IMR-90 (cell line): ENCODE measurements around the gene LBHD2. TPM values are rescaled to one million over a fixed set of nuclear protein-coding genes. Genes with fewer than 3 reads are reported as not detected.

Experiments
- ATAC-seq: fragments of 200-7000 bp; cut with Tn5 transposase; 2 replicates; pipeline ENCODE4 v1.9.1; 2020; ENCODE audit warnings: low read depth, mild to moderate bottlenecking, moderate library complexity
- BruUV-seq: library from RNA; stranded (reverse); fragments of 400-500 nt; replicated peaks from 2 replicates; lab custom pipeline; 2021; lab: Mats Ljungman, UMichigan
- CTCF ChIA-PET: fragments of 300-600 bp; formaldehyde crosslinking; extraction: SDS; loops from one replicate; lab custom pipeline; 2021; ENCODE audit warnings: antibody characterized with exemption; lab: Yijun Ruan, JAX
- POLR2A ChIA-PET: fragments of 300-600 bp; sonication (Branson Sonifier 250); formaldehyde crosslinking; loops from one replicate; lab custom pipeline; 2022; ENCODE audit warnings: antibody characterized with exemption; ENCODE audit not compliant: unreplicated experiment; lab: Charles Lee
- DNase-seq: peaks from one replicate; pipeline ENCODE4 v3.0.0; 2013
- H2AFZ ChIP-seq: replicated peaks from 2 replicates; pipeline ENCODE3; 2013; ENCODE audit warnings: low read length, mild to moderate bottlenecking; ENCODE audit not compliant: poor library complexity
- H2AK5ac ChIP-seq: 2 replicates; pipeline ENCODE4 v1.6.1; 2013; ENCODE audit warnings: low read depth, low read length, inconsistent platforms
- H2AK9ac ChIP-seq: replicated peaks from 2 replicates; pipeline ENCODE3; 2013; ENCODE audit warnings: mild to moderate bottlenecking, low read depth, low read length, moderate library complexity; ENCODE audit not compliant: poor library complexity
- H2BK120ac ChIP-seq: 2 replicates; pipeline ENCODE4 v1.6.1; 2013; ENCODE audit warnings: low read depth, low read length, inconsistent platforms
- H2BK15ac ChIP-seq: 3 replicates; pipeline ENCODE4 v1.6.1; 2013; ENCODE audit warnings: low read depth, low read length, inconsistent platforms
- H2BK20ac ChIP-seq: 2 replicates; pipeline ENCODE4 v1.6.1; 2013; ENCODE audit warnings: low read depth, mild to moderate bottlenecking, inconsistent platforms, low read length, moderate library complexity
- H2BK5ac ChIP-seq: 2 replicates; pipeline ENCODE4 v1.6.1; 2013; ENCODE audit warnings: mild to moderate bottlenecking, low read depth, low read length, inconsistent platforms; ENCODE audit not compliant: poor library complexity, severe bottlenecking
- H3K14ac ChIP-seq: replicated peaks from 2 replicates; pipeline ENCODE4 v1.6.1; 2013; ENCODE audit warnings: low read depth, low read length, inconsistent platforms
- H3K18ac ChIP-seq: 2 replicates; pipeline ENCODE4 v1.6.1; 2013; ENCODE audit warnings: low read depth, low read length, control low read depth
- H3K23ac ChIP-seq: 2 replicates; pipeline ENCODE4 v1.6.1; 2013; ENCODE audit warnings: low read depth, low read length, inconsistent platforms
- H3K27ac ChIP-seq: 2 replicates; pipeline ENCODE4 v1.5.1; 2013; ENCODE audit warnings: mild to moderate bottlenecking, control low read depth, low read length; ENCODE audit not compliant: insufficient read depth
- H3K27me3 ChIP-seq: 2 replicates; pipeline ENCODE4 v1.6.1; 2013; ENCODE audit warnings: low read length; ENCODE audit not compliant: control insufficient read depth, insufficient read depth
- H3K36me3 ChIP-seq: 2 replicates; pipeline ENCODE4 v1.6.1; 2013; ENCODE audit warnings: low read length, mixed read lengths; ENCODE audit not compliant: control insufficient read depth, insufficient read depth
- H3K4ac ChIP-seq: 2 replicates; pipeline ENCODE4 v1.6.1; 2013; ENCODE audit warnings: low read depth, low read length, inconsistent platforms
- H3K4me1 ChIP-seq: 2 replicates; pipeline ENCODE4 v1.6.1; 2013; ENCODE audit warnings: low read length, mixed read lengths; ENCODE audit not compliant: control insufficient read depth, insufficient read depth
- H3K4me2 ChIP-seq: 2 replicates; pipeline ENCODE4 v1.6.1; 2013; ENCODE audit warnings: low read depth, mild to moderate bottlenecking, control low read depth, low read length, moderate library complexity
- H3K4me3 ChIP-seq: 2 replicates; pipeline ENCODE4 v1.5.1; 2013; ENCODE audit warnings: low read depth, mild to moderate bottlenecking, control low read depth, low read length, moderate library complexity; ENCODE audit not compliant: insufficient read depth
- H3K56ac ChIP-seq: 2 replicates; pipeline ENCODE4 v1.6.1; 2013; ENCODE audit warnings: low read length, inconsistent platforms; ENCODE audit not compliant: insufficient read depth; ENCODE audit errors: extremely low read depth
- H3K79me1 ChIP-seq, 2 experiments: 2 replicates each; pipeline ENCODE4 v1.6.1; 2013; ENCODE audit warnings: low read length in 2 of 2, inconsistent platforms in 1 of 2, low read depth in 1 of 2
- H3K9ac ChIP-seq: 2 replicates; pipeline ENCODE4 v1.6.1; 2013; ENCODE audit warnings: low read depth, low read length, control low read depth
- H3K9me1 ChIP-seq: 2 replicates; pipeline ENCODE4 v1.6.1; 2013; ENCODE audit warnings: low read length, inconsistent platforms; ENCODE audit not compliant: insufficient read depth
- H3K9me3 ChIP-seq: 2 replicates; pipeline ENCODE4 v1.6.1; 2013; ENCODE audit warnings: low read length; ENCODE audit not compliant: control insufficient read depth, insufficient read depth
- H4K20me1 ChIP-seq: 2 replicates; pipeline ENCODE4 v1.6.1; 2013; ENCODE audit warnings: low read length, inconsistent platforms; ENCODE audit not compliant: insufficient read depth
- H4K5ac ChIP-seq: 2 replicates; pipeline ENCODE4 v1.6.1; 2013; ENCODE audit warnings: mild to moderate bottlenecking, low read depth, low read length, control low read depth
- H4K8ac ChIP-seq, 2 experiments: 2 replicates each; pipeline ENCODE4 v1.6.1; 2013; ENCODE audit warnings: low read depth in 2 of 2, low read length in 2 of 2, control low read depth in 1 of 2, inconsistent platforms in 1 of 2
- H4K91ac ChIP-seq: 2 replicates; pipeline ENCODE4 v1.6.1; 2013; ENCODE audit warnings: low read depth, low read length, inconsistent platforms; ENCODE audit not compliant: insufficient read depth
- BHLHE40 ChIP-seq: fragments of 150-350 bp; IDR thresholded peaks from 2 replicates; pipeline ENCODE4 v1.6.1; 2016; ENCODE audit warnings: mild to moderate bottlenecking, low read depth, low read length
- MAFK ChIP-seq: IDR thresholded peaks from 2 replicates; pipeline ENCODE4 v1.6.1; 2012; ENCODE audit warnings: low read depth, low read length, improper control_type of control experiment
- MXI1 ChIP-seq: IDR thresholded peaks from 2 replicates; pipeline ENCODE4 v1.6.1; 2012; ENCODE audit warnings: low read depth, mild to moderate bottlenecking, low read length, moderate library complexity, borderline replicate concordance
- RCOR1 ChIP-seq: IDR thresholded peaks from 2 replicates; pipeline ENCODE4 v1.6.1; 2012; ENCODE audit warnings: mild to moderate bottlenecking, low read length, improper control_type of control experiment; ENCODE audit not compliant: insufficient replicate concordance
- WGBS, 2 experiments: methylation state at CpG; one replicate each; pipeline versions ENCODE4 v1.1.5 to v1.1.7; 2013; ENCODE audit warnings: missing lambda C conversion rate in 2 of 2; ENCODE audit not compliant: insufficient read length in 1 of 2; ENCODE audit errors: extremely low coverage in 2 of 2; 5-methylcytosine and 5-hydroxymethylcytosine counted together
- dilution Hi-C: fragments of 300-500 bp; cut with HindIII; formaldehyde crosslinking; loops from one replicate; pipeline ENCODE4 v1.14.3; 2018; ENCODE audit warnings: low sequenced_read_pairs; ENCODE audit not compliant: unreplicated experiment
- in situ Hi-C: fragments of 300-500 bp; cut with MboI; formaldehyde crosslinking; loops from 3 replicates; pipeline ENCODE4 v1.14.3; 2019; ENCODE audit warnings: low sequenced_read_pairs, inconsistent platforms, mixed read lengths
- intact Hi-C: fragments of 100-400 bp; cut with micrococcal nuclease; formaldehyde crosslinking; loops from 2 replicates; pipeline ENCODE4 v1.10.0; 2022
- polyA plus RNA-seq, 3 experiments: library from polyadenylated mRNA; depleted of rRNA; stranded (reverse); fragments of >200 nt; gene quantifications; 2 replicates each; pipeline ENCODE4 v1.2.3, GENCODE V29; 2012; ENCODE audit warnings: low replicate concordance in 1 of 3
- total RNA-seq: library from RNA; depleted of rRNA; stranded (reverse); fragments of >200 nt; gene quantifications from 2 replicates; pipeline ENCODE4 v1.2.3, GENCODE V29; 2012

Gene LBHD2
- total and polyA plus RNA-seq, 2 of the 4 experiments (the other 2 are of a cell fraction), result not detected

DNA sequence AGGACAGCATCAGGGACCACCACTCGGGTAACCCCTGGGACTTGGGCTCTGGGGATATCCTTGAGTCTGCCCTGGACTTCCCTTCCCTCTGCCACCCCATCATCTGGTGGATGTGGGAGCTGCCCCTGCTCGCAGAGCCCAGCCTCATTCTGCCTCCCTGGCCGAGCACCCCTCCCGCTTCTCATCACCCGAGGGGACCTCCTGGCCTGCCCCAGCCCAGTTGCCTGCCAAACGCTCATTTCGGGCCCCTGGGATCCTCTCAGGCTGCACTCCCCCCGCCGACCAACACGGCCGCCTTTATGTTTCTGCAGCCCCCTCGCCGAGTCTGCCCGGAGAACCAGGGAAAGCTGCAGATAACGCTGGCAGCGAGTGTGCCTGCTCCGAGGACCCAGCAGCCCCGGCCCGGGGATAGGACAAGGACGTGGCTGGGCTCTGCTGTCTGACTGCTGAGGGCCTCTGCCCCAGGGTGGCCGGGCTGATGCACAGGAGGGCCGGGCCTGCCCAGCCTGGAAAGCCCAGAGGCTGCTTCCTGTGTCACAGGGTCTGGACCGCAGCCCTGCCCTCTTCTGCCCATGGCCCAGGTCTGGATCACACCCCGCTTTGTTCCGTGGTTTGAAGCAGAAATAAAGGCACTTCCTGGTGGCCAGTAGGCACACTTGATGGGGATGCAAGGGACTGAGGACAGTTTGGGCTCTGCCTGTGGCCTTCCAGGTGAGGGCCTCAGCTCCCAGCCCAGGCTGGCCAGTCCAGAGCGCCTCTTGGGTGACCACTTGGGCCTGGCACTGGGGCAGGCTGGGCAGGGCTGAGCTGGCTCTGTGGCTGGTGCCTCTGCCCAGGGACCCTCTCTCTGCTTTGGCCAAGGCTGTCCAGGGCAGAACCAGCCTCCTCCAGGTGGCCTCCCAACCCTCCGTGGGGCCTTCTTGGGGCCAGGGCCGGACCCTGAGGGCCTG is 5.7 kb downstream of the LBHD2 start:
- H4K5ac ChIP-seq, result no peak overlapping the region
- dilution Hi-C loops (no loop called here), intact Hi-C loops (no loop called here), in situ Hi-C loops (no loop called here)
- H3K9me1 ChIP-seq, result no peaks in the 10 kb centered on the region
- H3K9me3 ChIP-seq, result no peaks in the 10 kb centered on the region
- no peak overlapping the region for H3K14ac ChIP-seq
- no peaks in the 10 kb centered on the region for H3K79me1 ChIP-seq
- no TSS peak for BruUV-seq
- WGBS, 2 experiments, result 73% methylated on average over 16 of the region's 28 CpGs; no CpG with 5 or more reads in 1 of the 2 experiments
- no peaks in the 10 kb centered on the region; the same call in 1 of the 2 replicates for H4K20me1 ChIP-seq
- H3K4me2 ChIP-seq, result no peak overlapping the region
- H3K18ac ChIP-seq, result no peak overlapping the region
- H2BK20ac ChIP-seq, result no peak overlapping the region
- H3K9ac ChIP-seq, result no peak overlapping the region
- no peak overlapping the region for H4K91ac ChIP-seq
- no peak overlapping the region for H3K4ac ChIP-seq
- H2BK120ac ChIP-seq, result no peak overlapping the region
- ATAC-seq (no peak), DNase-seq (no peak)
- H3K4me3 ChIP-seq, result no peak overlapping the region
- H3K36me3 ChIP-seq, result no peaks in the 10 kb centered on the region
- no peak overlapping the region for H2BK5ac ChIP-seq
- ChIA-PET CTCF (no interaction called here), POLR2A (no interaction called here)
- no peak overlapping the region for H4K8ac ChIP-seq
- no peak overlapping the region for H3K27ac ChIP-seq
- no peak overlapping the region for H2BK15ac ChIP-seq
- H3K4me1 ChIP-seq, result peaks cover 11% of the 10 kb centered on the region
- H3K27me3 ChIP-seq, result peaks cover 50% of the 10 kb centered on the region
- no peak overlapping the region for H3K56ac ChIP-seq
- no peak overlapping the region for H2AFZ ChIP-seq
- H2AK9ac ChIP-seq, result peak overlapping the region; percentile 40
- TF ChIP-seq BHLHE40 (no peak), MXI1 (no peak), MAFK (no peak), RCOR1 (no peak)
- no peak overlapping the region for H2AK5ac ChIP-seq
- no peak overlapping the region for H3K23ac ChIP-seq
